Stomach smooth muscle (tissue), 2 donors: ENCODE measurements around the gene PITHD1.
"Not testable (repeated sequence)": the region's sequence is repeated elsewhere in the genome, so short reads cannot be mapped to it uniquely, and the experiment has no call there.

Source experiments
- H3K27ac ChIP-seq: one replicate; pipeline ENCODE4 v1.7.0; 2013; ENCODE audit warnings: mild to moderate bottlenecking, low read length, inconsistent platforms
- H3K27me3 ChIP-seq, 2 donors: one replicate each; pipeline ENCODE4 v1.7.0; 2013; ENCODE audit warnings: low read length in 2 of 2; ENCODE audit not compliant: insufficient read depth in 2 of 2, control insufficient read depth in 1 of 2
- H3K36me3 ChIP-seq, 2 donors: one replicate each; pipeline ENCODE4 v1.7.0; 2013; ENCODE audit warnings: low read length in 2 of 2; ENCODE audit not compliant: control insufficient read depth in 2 of 2, insufficient read depth in 2 of 2
- H3K4me1 ChIP-seq: one replicate; pipeline ENCODE4 v1.7.0; 2013; ENCODE audit warnings: low read length; ENCODE audit not compliant: control insufficient read depth, insufficient read depth
- H3K4me3 ChIP-seq, 2 donors: one replicate each; pipeline ENCODE4 v1.7.0; 2013; ENCODE audit warnings: low read length in 2 of 2
- H3K9ac ChIP-seq, 2 donors: one replicate each; pipeline ENCODE4 v1.7.0; 2013; ENCODE audit warnings: low read length in 2 of 2, mild to moderate bottlenecking in 1 of 2
- H3K9me3 ChIP-seq, 2 donors: one replicate each; pipeline ENCODE4 v1.7.0; 2013; ENCODE audit warnings: low read length in 2 of 2; ENCODE audit not compliant: control insufficient read depth in 2 of 2
- donor health status: healthy.
- donor health status: Pancreatic carcinoma.

The PITHD1 gene

DNA sequence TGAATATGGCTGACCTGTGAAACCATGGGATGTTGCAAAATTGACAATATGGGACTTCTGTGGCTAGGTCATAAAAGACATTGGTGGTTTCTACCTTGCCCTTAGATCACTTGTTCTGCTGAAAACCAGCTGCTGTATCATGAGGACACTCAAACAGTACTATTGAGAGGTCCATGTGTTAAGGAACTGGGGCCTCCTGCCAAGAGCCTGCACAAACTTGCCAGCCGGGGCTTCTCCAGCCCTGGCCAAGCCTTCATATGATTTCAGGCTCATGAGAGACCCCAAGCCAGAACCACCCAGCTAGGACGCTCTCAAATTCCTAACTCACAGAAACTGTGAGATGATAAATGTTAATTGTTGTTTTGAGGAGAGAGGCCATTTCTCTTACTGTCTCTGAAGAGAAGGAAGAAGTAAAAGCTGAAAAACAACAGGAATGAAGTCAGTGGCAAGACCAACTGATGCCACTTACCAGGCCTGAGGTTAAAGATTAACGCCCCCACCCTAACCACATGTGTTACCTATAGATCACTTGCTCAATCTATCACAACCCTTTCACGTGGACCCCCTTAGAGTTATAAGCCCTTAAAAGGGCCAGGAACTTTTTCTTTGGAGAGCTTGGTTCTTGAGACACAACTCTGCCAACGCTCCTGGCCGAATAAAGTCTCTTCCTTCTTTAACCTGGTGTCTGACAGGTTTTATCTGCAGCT lies 3.9 kb upstream of the PITHD1 start:
- no peaks in the 10 kb centered on the region for H3K9me3 ChIP-seq
- H3K4me3 ChIP-seq = no peak overlapping the region
- no peaks in the 10 kb centered on the region for H3K36me3 ChIP-seq
- H3K4me1 ChIP-seq = peaks cover 16% of the 10 kb centered on the region
- no peak overlapping the region for H3K27ac ChIP-seq
- no peak overlapping the region for H3K9ac ChIP-seq
- no peaks in the 10 kb centered on the region for H3K27me3 ChIP-seq

DNA sequence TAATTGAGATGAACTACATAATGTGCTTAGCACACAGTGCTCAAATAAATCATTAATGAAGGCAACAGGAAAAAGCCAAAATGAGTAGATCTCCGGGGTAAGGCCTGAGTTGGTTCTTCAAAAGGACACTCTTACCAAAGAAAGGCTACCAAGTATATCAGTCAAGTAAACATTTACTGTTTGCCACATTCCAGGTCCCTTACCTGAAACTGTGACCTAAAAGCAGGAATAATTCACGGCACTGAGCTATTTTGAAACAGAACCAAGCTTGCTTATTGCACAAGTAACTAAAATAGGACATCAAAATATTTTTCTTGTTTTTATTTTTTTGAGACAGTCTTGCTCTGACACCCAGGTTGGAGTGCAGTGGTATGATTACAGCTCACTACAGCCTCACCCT lies 2.0 kb upstream of the PITHD1 start:
- no peak overlapping the region for H3K4me3 ChIP-seq
- H3K4me1 ChIP-seq = peaks cover 17% of the 10 kb centered on the region

GRCh38 chr1:23779826-23780371 lies 1.7 kb downstream of the PITHD1 start:
- Histone ChIP-seq H3K9me3 (no peaks in the 10 kb centered on the region), H3K27me3 (no peaks in the 10 kb centered on the region), H3K4me3 (no peak overlapping the region), H3K9ac (no peak overlapping the region), H3K36me3 (peaks cover 0 to 6% of the 10 kb centered on the region in 2 donors), H3K4me1 (peaks cover 15% of the 10 kb centered on the region), H3K27ac (no peak overlapping the region)

More for the DNA sequence above, 2.0 kb upstream of the PITHD1 start:
- Histone ChIP-seq H3K27ac (no peak overlapping the region), H3K36me3 (peaks cover 0 to 3% of the 10 kb centered on the region in 2 donors), H3K9ac (no peak overlapping the region), H3K27me3 (no peaks in the 10 kb centered on the region), H3K9me3 (no peaks in the 10 kb centered on the region)

DNA sequence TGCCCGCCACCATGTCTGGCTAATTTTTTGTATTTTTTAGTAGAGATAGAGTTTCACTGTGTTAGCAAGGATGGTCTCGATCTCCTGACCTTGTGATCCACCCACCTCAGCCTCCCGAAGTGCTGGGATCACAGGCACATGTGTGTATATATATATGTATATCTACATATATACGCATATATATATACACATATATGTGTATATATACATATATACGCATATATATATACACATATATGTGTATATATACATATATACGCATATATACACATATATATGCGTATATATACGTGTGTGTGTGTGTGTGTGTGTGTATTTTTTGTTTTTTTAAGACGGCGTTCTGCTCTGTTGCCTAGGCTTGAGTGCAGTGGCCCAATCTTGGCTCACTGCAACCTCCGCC lies 4.9 kb downstream of the PITHD1 start:
- H3K4me3 ChIP-seq, H3K27ac ChIP-seq, H3K9ac ChIP-seq, H3K27me3 ChIP-seq, H3K9me3 ChIP-seq, H3K4me1 ChIP-seq: not testable (repeated sequence)
- peaks cover 18 to 26% of the 10 kb centered on the region in 2 donors for H3K36me3 ChIP-seq

- no peak overlapping the region for H3K9ac ChIP-seq
- H3K4me1 ChIP-seq = no peaks in the 10 kb centered on the region
- no peak overlapping the region for H3K27ac ChIP-seq
- no peaks in the 10 kb centered on the region for H3K27me3 ChIP-seq
- peaks cover 18 to 26% of the 10 kb centered on the region in 2 donors for H3K36me3 ChIP-seq
- no peaks in the 10 kb centered on the region for H3K9me3 ChIP-seq
- H3K4me3 ChIP-seq = no peak overlapping the region
These were observed 6.6 kb downstream of the PITHD1 start for GRCh38 chr1:23784846-23785245.

DNA sequence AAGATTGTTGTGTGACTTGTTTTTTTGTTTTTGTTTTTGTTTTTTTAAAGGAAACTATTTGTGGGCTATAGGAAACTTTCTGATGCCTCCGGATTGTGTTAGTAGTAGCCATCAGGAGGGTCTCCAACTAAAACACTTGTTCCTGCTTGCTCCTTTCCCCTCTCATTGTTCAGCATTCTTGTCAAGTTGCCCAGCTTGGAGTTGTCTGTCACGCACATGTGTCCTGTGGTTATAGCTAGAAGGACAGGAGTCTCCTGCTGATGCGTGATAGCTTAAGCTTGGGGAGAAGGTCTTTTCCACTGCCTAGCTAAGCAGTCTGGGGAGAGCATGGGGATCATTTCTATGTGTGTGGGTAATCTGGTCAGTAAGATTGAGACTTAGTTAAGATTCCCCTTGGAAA lies 9.5 kb downstream of the PITHD1 start:
- Histone ChIP-seq H3K4me1 (peaks cover 18% of the 10 kb centered on the region), H3K9ac (no peak overlapping the region), H3K27ac (no peak overlapping the region), H3K27me3 (no peaks in the 10 kb centered on the region), H3K9me3 (no peaks in the 10 kb centered on the region), H3K4me3 (no peak overlapping the region), H3K36me3 (peaks cover 18 to 20% of the 10 kb centered on the region in 2 donors)

DNA sequence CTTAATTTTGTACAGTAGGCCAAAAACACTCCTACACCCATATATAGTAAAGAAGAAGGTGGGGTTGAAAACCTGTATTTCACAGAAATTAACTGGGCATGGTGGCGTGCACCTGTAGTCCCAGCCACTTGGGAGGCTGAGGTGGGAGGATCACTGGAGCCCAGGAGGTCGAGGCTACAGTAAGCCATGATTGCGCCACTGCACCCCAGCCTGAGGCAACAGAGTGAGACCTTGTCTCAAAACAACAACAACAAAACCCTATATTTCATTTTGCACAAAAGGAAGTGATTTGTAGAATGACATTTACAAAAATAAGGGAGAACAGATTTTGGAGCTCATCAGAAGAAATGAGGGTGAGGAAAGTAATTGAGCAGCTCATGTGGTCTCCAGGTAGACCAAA lies 10.5 kb downstream of the PITHD1 start:
- H3K9ac ChIP-seq = no peak overlapping the region
- no peaks in the 10 kb centered on the region for H3K9me3 ChIP-seq
- no peak overlapping the region for H3K27ac ChIP-seq
- no peak overlapping the region for H3K4me3 ChIP-seq
- peaks cover 28% of the 10 kb centered on the region for H3K4me1 ChIP-seq
- no peaks in the 10 kb centered on the region for H3K27me3 ChIP-seq
- peaks cover 18 to 20% of the 10 kb centered on the region in 2 donors for H3K36me3 ChIP-seq

- Histone ChIP-seq H3K27me3 (no peaks in the 10 kb centered on the region), H3K4me3 (peak within 1 kb of the TSS; percentile 69 to 93), H3K9ac (peak within 1 kb of the TSS; percentile 83 to 85), H3K9me3 (no peaks in the 10 kb centered on the region), H3K36me3 (peaks cover 15 to 17% of the 10 kb centered on the region in 2 donors), H3K27ac (peak within 1 kb of the TSS; percentile 46), H3K4me1 (peaks cover 30% of the 10 kb centered on the region)
These were observed 12.7 kb downstream of the PITHD1 start, which contains the start of gene LYPLA2 for GRCh38 chr1:23790696-23791515. TSS of gene LYPLA2 (plus strand) at chr1:23791145. CDS start at chr1:23792683, 1,538 bp downstream.

DNA sequence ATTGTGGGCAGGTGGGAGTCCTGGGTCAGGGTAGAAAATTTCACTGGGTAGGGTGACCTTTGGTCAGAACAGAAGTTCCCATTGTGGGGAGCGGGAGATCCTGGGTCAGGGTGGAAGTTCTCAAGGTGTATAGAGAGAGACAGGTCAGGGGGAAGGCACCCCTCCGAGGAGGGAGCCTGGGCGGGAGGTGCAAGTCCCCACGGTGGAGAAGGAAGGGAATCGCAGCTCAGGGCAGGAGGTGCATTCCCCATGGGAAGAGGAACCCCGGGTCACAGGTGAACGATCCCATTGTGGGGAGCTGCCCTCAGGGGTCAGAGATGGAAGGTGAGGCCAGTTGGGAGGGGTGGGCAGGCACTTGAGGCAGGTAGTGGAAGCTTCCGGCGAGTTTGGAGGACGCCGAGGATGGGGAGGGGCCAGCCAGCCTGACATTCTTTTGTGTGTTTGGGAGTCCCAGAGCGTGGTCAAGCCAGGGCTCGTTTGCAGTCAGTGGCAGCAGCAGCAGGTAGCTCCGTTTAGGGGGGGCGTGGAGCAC lies 13.4 kb downstream of the PITHD1 start:
- H3K36me3 ChIP-seq = peaks cover 11 to 12% of the 10 kb centered on the region in 2 donors
- H3K27ac ChIP-seq = peak overlapping the region; percentile 46
- peak overlapping the region; percentile 69 to 93 for H3K4me3 ChIP-seq
- peak overlapping the region; percentile 83 to 85 for H3K9ac ChIP-seq
- no peaks in the 10 kb centered on the region for H3K27me3 ChIP-seq
- H3K4me1 ChIP-seq = peaks cover 30% of the 10 kb centered on the region
- H3K9me3 ChIP-seq = no peaks in the 10 kb centered on the region

- H3K4me3 ChIP-seq = peak overlapping the region; percentile 69 to 93
- no peaks in the 10 kb centered on the region for H3K9me3 ChIP-seq
- H3K27ac ChIP-seq = no peak overlapping the region
- H3K9ac ChIP-seq = peak overlapping the region in 1 of 2 donors; percentile 42
- H3K4me1 ChIP-seq = peaks cover 34% of the 10 kb centered on the region
- no peaks in the 10 kb centered on the region for H3K27me3 ChIP-seq
- peaks cover 6 to 7% of the 10 kb centered on the region in 2 donors for H3K36me3 ChIP-seq
These were observed 14.1 kb downstream of the PITHD1 start for GRCh38 chr1:23792151-23792945.
